Fibroblast of skin of back (primary cell): ENCODE measurements around the gene CACNA1D.
"Not testable (repeated sequence)": the region's sequence is repeated elsewhere in the genome, so short reads cannot be mapped to it uniquely, and the experiment has no call there.

ENCODE experiments used
- DNase-seq: peaks from one replicate; pipeline ENCODE4 v3.0.0-alpha.2; 2013

The CACNA1D gene

GRCh38 chr3:53617893-53618523 is 123.6 kb downstream of the CACNA1D start:
- DNase-seq, result no peak

- no peak for DNase-seq
Observed at GRCh38 chr3:53618524-53618906, 124.1 kb downstream of the CACNA1D start.

GRCh38 chr3:53618936-53619335 is 124.5 kb downstream of the CACNA1D start:
- DNase-seq, result no peak

- DNase-seq, result no peak
Observed at GRCh38 chr3:53624061-53624857, 129.8 kb downstream of the CACNA1D start.

GRCh38 chr3:53626876-53627275 is 132.5 kb downstream of the CACNA1D start:
- no peak for DNase-seq

GRCh38 chr3:53628536-53629401 is 134.4 kb downstream of the CACNA1D start:
- no peak for DNase-seq

- no peak for DNase-seq
Observed at GRCh38 chr3:53629402-53629723, 135.0 kb downstream of the CACNA1D start.

- DNase-seq, result no peak
Observed at GRCh38 chr3:53630547-53630946, 136.1 kb downstream of the CACNA1D start.

- DNase-seq, result no peak
Observed at GRCh38 chr3:53633197-53633787, 138.9 kb downstream of the CACNA1D start.

- DNase-seq, result no peak
Observed at GRCh38 chr3:53635041-53635440, 140.6 kb downstream of the CACNA1D start.

- DNase-seq, result not testable (repeated sequence)
Observed at GRCh38 chr3:53638806-53639205, 144.4 kb downstream of the CACNA1D start.

- no peak for DNase-seq
Observed at GRCh38 chr3:53641397-53641796, 147.0 kb downstream of the CACNA1D start.

- DNase-seq, result no peak
Observed at GRCh38 chr3:53642211-53642610, 147.8 kb downstream of the CACNA1D start.

GRCh38 chr3:53643757-53644156 is 149.3 kb downstream of the CACNA1D start:
- DNase-seq, result no peak

GRCh38 chr3:53645754-53646153 is 151.3 kb downstream of the CACNA1D start:
- no peak for DNase-seq

GRCh38 chr3:53646723-53647122 is 152.3 kb downstream of the CACNA1D start:
- no peak for DNase-seq

GRCh38 chr3:53649816-53650215 is 155.4 kb downstream of the CACNA1D start:
- DNase-seq, result no peak

- no peak for DNase-seq
Observed at GRCh38 chr3:53650424-53650823, 156.0 kb downstream of the CACNA1D start.

- DNase-seq, result no peak
Observed at GRCh38 chr3:53650928-53651661, 156.7 kb downstream of the CACNA1D start.

GRCh38 chr3:53651927-53652326 is 157.5 kb downstream of the CACNA1D start:
- DNase-seq, result no peak

- DNase-seq, result no peak
Observed at GRCh38 chr3:53657651-53658050, 163.2 kb downstream of the CACNA1D start.

GRCh38 chr3:53658613-53659193 is 164.3 kb downstream of the CACNA1D start:
- no peak for DNase-seq
